GM19099 (cell line): ENCODE results near the gene ANKMY1.

Experiments used
- POLR2A ChIP-seq: IDR thresholded peaks from 3 replicates; pipeline ENCODE4 v1.6.1; 2011; ENCODE audit warnings: low read depth; ENCODE audit not compliant: insufficient read length; ENCODE audit errors: extremely low read depth

The ANKMY1 gene

GRCh38 chr2:240576036-240576435 lies 18.2 kb upstream of the ANKMY1 start:
- no peak for TF ChIP-seq POLR2A

- TF ChIP-seq POLR2A, result no peak
These were observed 17.5 kb upstream of the ANKMY1 start for GRCh38 chr2:240575101-240575965.

GRCh38 chr2:240574386-240575100 lies 16.8 kb upstream of the ANKMY1 start:
- TF ChIP-seq POLR2A, result no peak

- no peak for TF ChIP-seq POLR2A
These were observed 16.0 kb upstream of the ANKMY1 start for GRCh38 chr2:240573516-240574385.

GRCh38 chr2:240573071-240573515 lies 15.3 kb upstream of the ANKMY1 start:
- no peak for TF ChIP-seq POLR2A

- no peak for TF ChIP-seq POLR2A
These were observed 14.6 kb upstream of the ANKMY1 start for GRCh38 chr2:240572141-240573031.

- no peak for TF ChIP-seq POLR2A
These were observed 13.7 kb upstream of the ANKMY1 start for GRCh38 chr2:240571314-240571973.

- TF ChIP-seq POLR2A, result no peak
These were observed 12.9 kb upstream of the ANKMY1 start for GRCh38 chr2:240570531-240571313.

GRCh38 chr2:240569998-240570530 lies 12.3 kb upstream of the ANKMY1 start:
- TF ChIP-seq POLR2A, result no peak

- no peak for TF ChIP-seq POLR2A
These were observed 11.8 kb upstream of the ANKMY1 start for GRCh38 chr2:240569523-240569997.

- TF ChIP-seq POLR2A, result peak; percentile 40
These were observed 11.1 kb upstream of the ANKMY1 start for GRCh38 chr2:240568678-240569522.
